ENCODE results near the gene COBL. TPM values are rescaled to one million over a fixed set of nuclear protein-coding genes. Genes with fewer than 3 reads are reported as not detected.

Gene COBL
- total and polyA plus RNA-seq, 2 of the 4 experiments (the other 2 are of a cell fraction) = under 0.01 TPM; not detected in 1

DNA sequence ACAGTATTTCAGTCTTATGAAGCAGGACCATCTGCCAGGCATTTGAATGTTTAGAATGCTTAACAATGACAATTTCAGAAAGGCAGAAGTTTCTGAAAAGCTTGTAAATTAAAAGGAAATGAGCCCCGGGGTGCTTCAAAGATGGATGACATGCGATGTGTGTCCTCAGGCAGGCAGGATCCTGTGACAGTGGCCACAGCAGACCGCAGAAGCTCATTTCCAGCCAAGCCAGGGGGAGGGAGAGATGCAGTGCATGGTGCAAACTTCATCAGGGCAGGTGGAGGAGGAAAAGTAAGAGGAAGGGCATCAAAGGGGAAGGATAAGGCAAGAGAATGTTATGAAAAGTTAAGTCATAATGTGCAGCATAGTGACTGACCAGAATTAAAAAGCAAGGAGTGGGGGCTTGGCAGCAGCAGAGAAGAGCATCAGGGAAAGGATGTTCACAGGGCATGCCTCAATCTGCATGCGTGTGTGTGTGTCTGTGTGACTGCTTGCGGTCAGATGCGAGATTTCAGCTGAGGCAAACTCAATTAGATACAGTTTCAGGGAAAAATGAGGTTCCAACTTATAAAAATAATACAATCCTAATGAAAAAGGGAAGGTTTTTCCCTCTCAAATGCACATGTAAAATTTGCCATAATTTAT is 173.7 kb downstream of the COBL start:
- no peak for TF ChIP-seq BHLHE40 (IDR thresholded peaks at IDR 0.05; ENCODE audit: low read depth, low read length)
- no peak overlapping the region for H4K91ac ChIP-seq (ENCODE audit: insufficient read depth, low read depth, low read length)
- DNase-seq (no peak), ATAC-seq (ENCODE audit: low read depth) (no peak)
- no peak overlapping the region for H3K27ac ChIP-seq (ENCODE audit: insufficient read depth, low read length)
- in situ Hi-C loops (cut with MboI; ENCODE audit: low sequenced_read_pairs) = loop anchor here (5.0 kb wide), 1 partner anchor 676 kb away; no protein-coding TSS in a partner anchor
- intact Hi-C loops (cut with micrococcal nuclease) = loop anchor here (5.0 kb wide), 3 partner anchors 351 to 511 kb away; no protein-coding TSS in a partner anchor
- no peak overlapping the region for H3K4me3 ChIP-seq (ENCODE audit: insufficient read depth, low read depth, low read length)
- ChIA-PET CTCF (interaction anchor here (0.6 to 2.2 kb wide), 3 partner anchors 9 to 675 kb away, joined by 5 to 25 read pairs (median 18); no protein-coding TSS in a partner anchor), POLR2A (ENCODE audit: unreplicated experiment) (no interaction called here)
- H3K56ac ChIP-seq (ENCODE audit: extremely low read depth, insufficient read depth, low read length) = no peak overlapping the region
- 0 out of 2 replicates have a peak, but pooled peaks cover 3% of the 10 kb centered on the region for H3K9me1 ChIP-seq (ENCODE audit: insufficient read depth, low read length)
- no TSS peak for BruUV-seq (replicated peaks)
- no peak overlapping the region for H2AFZ ChIP-seq (replicated peaks; ENCODE audit: low read length, poor library complexity)
- H2BK120ac ChIP-seq (ENCODE audit: low read depth, low read length) = no peak overlapping the region
- no peaks in the 10 kb centered on the region for H3K79me1 ChIP-seq (ENCODE audit: low read depth in 1 of 2, low read length in 2 of 2)
- H4K20me1 ChIP-seq (ENCODE audit: insufficient read depth, low read length) = no peaks in the 10 kb centered on the region
- no peak overlapping the region for H3K23ac ChIP-seq (ENCODE audit: low read depth, low read length)
- no peak overlapping the region for H3K18ac ChIP-seq (ENCODE audit: low read depth, low read length)
- H3K27me3 ChIP-seq (ENCODE audit: control insufficient read depth, insufficient read depth, low read length) = no peaks in the 10 kb centered on the region
- peaks cover 8% of the 10 kb centered on the region for H3K9me3 ChIP-seq (ENCODE audit: control insufficient read depth, insufficient read depth, low read length)
- H2AK9ac ChIP-seq (replicated peaks; ENCODE audit: low read depth, low read length, poor library complexity) = no peak overlapping the region
- H3K4me1 ChIP-seq (ENCODE audit: control insufficient read depth, insufficient read depth, low read length) = no peaks in the 10 kb centered on the region
- H3K9ac ChIP-seq (ENCODE audit: low read depth, low read length) = no peak overlapping the region
- no peak overlapping the region for H2BK20ac ChIP-seq (ENCODE audit: low read depth, low read length)
- dilution Hi-C loops (cut with HindIII; ENCODE audit: low sequenced_read_pairs, unreplicated experiment) = no loop called here
- no peak overlapping the region for H3K4me2 ChIP-seq (ENCODE audit: low read depth, low read length)
- no peak overlapping the region for H2BK5ac ChIP-seq (ENCODE audit: low read depth, low read length, poor library complexity, severe bottlenecking)
- H3K36me3 ChIP-seq (ENCODE audit: control insufficient read depth, insufficient read depth, low read length) = no peaks in the 10 kb centered on the region
- no peak overlapping the region for H3K14ac ChIP-seq (replicated peaks; ENCODE audit: low read depth, low read length)
- no peak overlapping the region for H4K8ac ChIP-seq (ENCODE audit: low read depth in 2 of 2, low read length in 2 of 2)
- no peak overlapping the region for H2BK15ac ChIP-seq (ENCODE audit: low read depth, low read length)
- WGBS, 2 experiments (ENCODE audit: extremely low coverage in 2 of 2, insufficient read length in 1 of 2) = 64% methylated on average over 4 of the region's 6 CpGs; no CpG with 5 or more reads in 1 of the 2 experiments
- H3K4ac ChIP-seq (ENCODE audit: low read depth, low read length) = no peak overlapping the region
- no peak overlapping the region for H2AK5ac ChIP-seq (ENCODE audit: low read depth, low read length)
- no peak overlapping the region for H4K5ac ChIP-seq (ENCODE audit: low read depth, low read length)

Measured in IMR-90 (cell line).